Measurements from ENCODE around the gene PRKX. TPM values are rescaled to one million over a fixed set of nuclear protein-coding genes. Genes with fewer than 3 reads are reported as not detected.

Gene PRKX
- total RNA-seq, 1 donor from 2014 or later, result 51.6 TPM

Small RNAs within 50 kb of the gene (small RNA-seq; reads per million reads assigned to genes)
- gene RF00019, result not detected
- not detected for gene RNU6-114P

All from vagina (tissue), 1 donor.